Subcutaneous adipose tissue (tissue), 4 donors: ENCODE measurements around the gene TEF. TPM values are rescaled to one million over a fixed set of nuclear protein-coding genes. Genes with fewer than 3 reads are reported as not detected.

Source experiments
- total RNA-seq, 4 donors: library from RNA; depleted of rRNA; stranded (reverse); fragments of >200 nt; gene quantifications; one replicate each; pipeline ENCODE4 v1.1.0, GENCODE V29; 2016
- TF ChIP-seq, protein P1 (sequence below): fragments of 450-650 bp; IDR thresholded peaks from one replicate; pipeline ENCODE4 v1.5.1; 2016; ENCODE audit warnings: low read depth, mild to moderate bottlenecking, control low read depth, antibody characterized with exemption, moderate library complexity

The TEF gene
- total RNA-seq, 4 donors from 2014 or later, result 12.1 to 30.1 (median 18.5) TPM

DNA sequence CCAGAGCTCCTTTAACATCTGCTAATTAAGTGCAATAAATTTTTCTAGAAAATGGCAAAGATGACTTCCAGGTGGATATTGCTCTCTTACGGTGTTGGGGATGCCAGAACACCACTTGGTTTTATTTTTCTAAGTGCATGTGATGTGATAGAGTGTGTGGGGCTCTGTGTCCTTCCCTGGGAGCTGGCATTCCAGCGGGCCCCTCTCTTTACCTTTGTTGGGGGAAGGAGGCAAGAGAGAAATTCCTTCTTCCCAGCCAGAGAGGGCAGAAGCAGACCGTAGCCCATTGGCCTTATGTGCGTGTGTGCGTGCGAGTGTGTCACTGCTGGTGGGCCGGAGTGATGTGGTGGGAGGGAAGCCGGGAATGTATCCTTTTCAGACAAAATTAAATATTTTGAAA, 17.2 kb downstream of the TEF start:
- TF ChIP-seq, protein P1, sequence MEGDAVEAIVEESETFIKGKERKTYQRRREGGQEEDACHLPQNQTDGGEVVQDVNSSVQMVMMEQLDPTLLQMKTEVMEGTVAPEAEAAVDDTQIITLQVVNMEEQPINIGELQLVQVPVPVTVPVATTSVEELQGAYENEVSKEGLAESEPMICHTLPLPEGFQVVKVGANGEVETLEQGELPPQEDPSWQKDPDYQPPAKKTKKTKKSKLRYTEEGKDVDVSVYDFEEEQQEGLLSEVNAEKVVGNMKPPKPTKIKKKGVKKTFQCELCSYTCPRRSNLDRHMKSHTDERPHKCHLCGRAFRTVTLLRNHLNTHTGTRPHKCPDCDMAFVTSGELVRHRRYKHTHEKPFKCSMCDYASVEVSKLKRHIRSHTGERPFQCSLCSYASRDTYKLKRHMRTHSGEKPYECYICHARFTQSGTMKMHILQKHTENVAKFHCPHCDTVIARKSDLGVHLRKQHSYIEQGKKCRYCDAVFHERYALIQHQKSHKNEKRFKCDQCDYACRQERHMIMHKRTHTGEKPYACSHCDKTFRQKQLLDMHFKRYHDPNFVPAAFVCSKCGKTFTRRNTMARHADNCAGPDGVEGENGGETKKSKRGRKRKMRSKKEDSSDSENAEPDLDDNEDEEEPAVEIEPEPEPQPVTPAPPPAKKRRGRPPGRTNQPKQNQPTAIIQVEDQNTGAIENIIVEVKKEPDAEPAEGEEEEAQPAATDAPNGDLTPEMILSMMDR, result no peak

DNA sequence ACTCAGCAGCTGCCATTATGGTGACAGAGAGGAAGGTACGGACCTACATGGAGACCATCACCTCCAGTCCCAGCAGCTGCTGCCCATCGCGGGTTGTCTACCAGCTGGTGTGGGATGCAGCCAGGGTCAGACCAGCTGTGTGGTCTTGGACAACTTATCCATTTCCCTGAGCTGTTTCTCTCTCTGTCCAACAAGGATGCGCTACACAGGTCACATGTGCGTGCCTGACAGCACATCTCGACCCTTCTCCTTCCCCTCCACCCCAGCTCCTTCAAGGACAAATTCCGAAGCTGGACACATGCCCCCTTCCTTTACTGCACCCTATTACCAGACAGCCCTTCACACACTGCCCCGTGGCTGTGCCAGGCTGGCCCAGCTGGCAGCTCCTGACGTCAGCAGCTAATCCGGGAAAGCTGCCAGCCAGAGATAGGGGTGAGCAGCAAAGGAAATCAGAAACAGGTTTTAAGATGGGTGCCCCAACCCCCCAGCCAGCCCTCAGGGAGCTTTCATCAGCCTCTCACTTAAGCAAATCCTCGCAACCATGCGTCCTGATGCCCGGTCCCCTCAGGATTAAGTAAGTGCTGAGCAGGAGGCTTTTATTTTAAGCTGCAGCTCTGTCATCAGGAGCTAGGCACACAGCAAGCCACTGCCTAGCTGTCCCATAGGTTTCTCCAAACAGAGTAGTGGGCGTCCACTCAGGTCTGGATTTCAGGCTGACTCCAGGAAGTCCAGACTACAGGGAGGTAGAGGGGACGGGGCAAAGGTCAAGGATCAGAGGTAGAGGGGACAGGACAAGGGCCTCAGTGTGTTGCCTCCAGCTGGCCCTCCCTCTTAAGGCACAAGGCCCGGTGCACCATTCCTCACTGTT, 20.3 kb downstream of the TEF start:
- TF ChIP-seq, protein P1, result no peak

DNA sequence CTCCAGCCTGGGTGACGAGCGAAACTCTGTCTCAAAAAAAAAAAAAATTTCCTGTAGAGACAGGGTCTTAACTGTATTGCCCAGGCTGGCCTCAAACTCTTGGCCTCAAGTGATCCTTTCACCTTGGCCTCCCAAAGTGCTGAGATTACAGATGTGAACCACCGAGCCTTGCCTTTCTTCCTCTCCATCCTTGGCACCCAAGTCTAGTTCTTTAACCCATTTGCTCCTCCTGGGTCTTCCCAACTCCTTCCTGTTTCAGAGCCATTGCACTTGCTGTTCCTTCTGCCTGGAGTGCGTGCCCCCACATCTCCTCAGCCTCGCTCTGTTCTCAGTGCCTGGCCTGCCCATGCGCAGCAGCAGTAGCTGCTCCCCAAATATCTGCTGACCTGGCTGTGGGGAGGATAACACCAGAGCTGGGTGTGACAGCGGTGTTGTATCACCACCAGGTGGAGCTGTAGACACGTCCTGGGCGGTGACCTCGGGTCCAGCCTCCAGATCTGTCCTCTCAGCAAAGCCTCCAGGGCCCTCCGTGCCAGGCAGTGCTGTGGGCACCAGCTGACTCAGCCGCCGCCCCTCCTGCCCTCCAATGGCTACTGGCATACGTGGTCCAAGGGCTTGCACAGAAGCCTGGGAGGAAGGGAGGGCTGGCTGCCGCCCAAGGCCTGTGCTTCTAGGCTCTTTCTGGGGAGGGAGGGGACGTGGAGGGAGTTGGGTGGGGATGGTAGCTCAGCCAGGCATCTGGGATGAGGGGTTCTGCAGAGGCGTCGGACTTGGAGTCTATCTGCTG, 22.0 kb downstream of the TEF start:
- TF ChIP-seq, protein P1, result no peak

DNA sequence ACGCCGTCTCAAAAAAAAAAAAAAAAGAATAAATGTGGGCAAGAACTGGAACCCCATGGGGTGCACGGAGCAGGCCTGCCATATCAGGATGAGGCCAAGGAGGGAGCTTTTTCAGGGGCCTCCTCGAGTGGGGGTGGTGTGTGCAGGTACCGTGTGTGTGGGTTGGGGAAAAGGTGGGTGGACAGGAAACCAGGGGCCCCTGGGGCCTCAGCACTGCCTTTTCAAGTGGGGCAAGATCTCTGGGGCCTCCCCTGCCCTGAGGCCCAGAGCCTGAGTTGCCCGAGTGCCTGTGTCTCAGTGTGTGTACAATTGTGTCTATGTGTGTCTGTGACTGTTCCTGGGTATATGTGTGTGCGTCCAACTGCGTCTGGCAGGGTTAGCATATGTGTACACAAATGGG, 23.8 kb downstream of the TEF start:
- TF ChIP-seq, protein P1, result no peak

DNA sequence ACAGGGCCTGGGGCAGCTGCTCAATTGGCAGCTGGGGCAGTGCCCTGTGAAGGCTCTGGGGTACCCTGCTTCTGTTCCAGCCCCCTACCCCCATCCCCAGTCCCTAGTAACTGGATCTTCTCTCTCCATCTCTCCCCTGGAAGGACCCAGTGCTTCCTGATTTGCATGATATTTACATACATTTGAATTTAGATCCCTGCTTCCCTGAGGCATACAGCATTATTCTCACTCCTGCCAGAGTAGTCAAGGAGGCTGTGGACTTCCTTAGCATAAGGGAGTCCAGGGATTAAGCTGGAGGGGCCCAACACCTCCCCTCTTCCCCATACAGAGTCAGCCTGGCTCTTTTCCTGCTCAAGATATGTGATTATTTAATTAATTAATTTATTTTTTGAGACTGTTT, 24.7 kb downstream of the TEF start:
- TF ChIP-seq, protein P1, result no peak

DNA sequence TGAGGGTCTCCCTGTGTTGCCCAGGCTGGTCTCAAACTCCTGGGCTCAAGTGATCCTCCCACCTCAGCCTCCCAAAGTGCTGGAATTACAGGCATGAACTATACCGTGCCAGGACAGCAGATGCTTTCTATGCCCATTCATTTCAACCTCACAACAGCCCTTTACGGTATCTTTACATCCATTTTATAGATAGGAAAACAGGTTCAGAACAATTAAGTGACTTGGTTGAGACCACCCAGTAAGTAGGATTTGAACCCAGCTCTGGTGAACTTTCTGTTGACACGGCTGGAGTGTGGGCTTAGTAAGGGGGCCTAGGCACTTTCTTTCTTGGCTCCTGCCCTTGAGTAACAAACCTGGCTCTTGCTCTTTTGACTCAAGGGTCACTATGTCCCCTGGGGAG, 25.7 kb downstream of the TEF start:
- TF ChIP-seq, protein P1, result no peak

DNA sequence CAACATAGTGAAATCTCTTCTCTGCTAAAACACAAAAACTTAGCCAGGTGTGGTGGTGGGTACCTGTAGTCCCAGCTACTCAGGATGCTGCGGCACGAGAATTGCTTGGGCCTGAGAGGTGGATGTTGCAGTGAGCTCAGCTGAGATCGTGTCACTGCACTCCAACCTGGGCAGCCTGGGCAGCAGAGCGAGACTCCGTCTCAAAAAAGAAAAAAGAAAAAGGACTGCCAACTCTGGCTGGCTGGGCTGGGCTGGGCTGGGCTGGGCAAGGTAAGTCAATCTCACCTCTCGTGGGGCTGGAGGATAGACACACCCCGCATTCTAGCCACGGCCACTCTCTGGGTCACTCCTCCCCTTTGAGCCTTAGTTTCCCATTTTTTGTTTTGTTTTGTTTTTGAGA, 26.9 kb downstream of the TEF start:
- TF ChIP-seq, protein P1, result no peak
